ENCODE results near the gene ABCA3.

The ABCA3 gene

GRCh38 chr16:2244301-2244700, 96.2 kb downstream of the ABCA3 start:
- TF ChIP-seq TAF1 (IDR thresholded peaks at IDR 0.05; ENCODE audit: borderline replicate concordance, insufficient read depth, low read length), result no peak
- no peak for TF ChIP-seq REST (IDR thresholded peaks at IDR 0.05; ENCODE audit: insufficient read depth in 1 of 2, low read depth in 2 of 2, low read length in 2 of 2)
- no peak for TF ChIP-seq POLR2AphosphoS5 (IDR thresholded peaks at IDR 0.05; ENCODE audit: low read depth, low read length)
- no peak for TF ChIP-seq SIN3A (IDR thresholded peaks at IDR 0.05; ENCODE audit: borderline replicate concordance, insufficient read depth, low read length)
- no peak for TF ChIP-seq FOXP2 (optimal IDR thresholded peaks at IDR 0.05; ENCODE audit: borderline replicate concordance, extremely low read depth, extremely low read length, insufficient read depth)

- TF ChIP-seq REST (IDR thresholded peaks at IDR 0.05; ENCODE audit: insufficient read depth in 1 of 2, low read depth in 2 of 2, low read length in 2 of 2), result no peak
- TF ChIP-seq FOXP2 (optimal IDR thresholded peaks at IDR 0.05; ENCODE audit: borderline replicate concordance, extremely low read depth, extremely low read length, insufficient read depth), result no peak
- no peak for TF ChIP-seq SIN3A (IDR thresholded peaks at IDR 0.05; ENCODE audit: borderline replicate concordance, insufficient read depth, low read length)
- TF ChIP-seq POLR2AphosphoS5 (IDR thresholded peaks at IDR 0.05; ENCODE audit: low read depth, low read length), result no peak
- no peak for TF ChIP-seq TAF1 (IDR thresholded peaks at IDR 0.05; ENCODE audit: borderline replicate concordance, insufficient read depth, low read length)
Measured at GRCh38 chr16:2243781-2244180, 96.7 kb downstream of the ABCA3 start.

GRCh38 chr16:2243031-2243528, 97.4 kb downstream of the ABCA3 start:
- TF ChIP-seq TAF1 (IDR thresholded peaks at IDR 0.05; ENCODE audit: borderline replicate concordance, insufficient read depth, low read length) (no peak), FOXP2 (optimal IDR thresholded peaks at IDR 0.05; ENCODE audit: borderline replicate concordance, extremely low read depth, extremely low read length, insufficient read depth) (no peak), POLR2AphosphoS5 (IDR thresholded peaks at IDR 0.05; ENCODE audit: low read depth, low read length) (no peak), SIN3A (IDR thresholded peaks at IDR 0.05; ENCODE audit: borderline replicate concordance, insufficient read depth, low read length) (no peak), REST (IDR thresholded peaks at IDR 0.05; ENCODE audit: insufficient read depth in 1 of 2, low read depth in 2 of 2, low read length in 2 of 2) (no peak)

- TF ChIP-seq SIN3A (IDR thresholded peaks at IDR 0.05; ENCODE audit: borderline replicate concordance, insufficient read depth, low read length) (no peak), FOXP2 (optimal IDR thresholded peaks at IDR 0.05; ENCODE audit: borderline replicate concordance, extremely low read depth, extremely low read length, insufficient read depth) (no peak), REST (IDR thresholded peaks at IDR 0.05; ENCODE audit: insufficient read depth in 1 of 2, low read depth in 2 of 2, low read length in 2 of 2) (no peak), TAF1 (IDR thresholded peaks at IDR 0.05; ENCODE audit: borderline replicate concordance, insufficient read depth, low read length) (no peak), POLR2AphosphoS5 (IDR thresholded peaks at IDR 0.05; ENCODE audit: low read depth, low read length) (no peak)
Measured at GRCh38 chr16:2242598-2242997, 97.9 kb downstream of the ABCA3 start.
